GM19351 (cell line): ENCODE results near the gene LPCAT3.

Experiments
- ATAC-seq: cut with Tn5 transposase; IDR thresholded peaks from one replicate; pipeline ENCODE4 v1.9.1; 2021; ENCODE audit warnings: mild to moderate bottlenecking, moderate library complexity; ENCODE audit not compliant: unreplicated experiment

Gene LPCAT3

GRCh38 chr12:6941267-6941666 is 77.0 kb downstream of the LPCAT3 start:
- no peak for ATAC-seq

DNA sequence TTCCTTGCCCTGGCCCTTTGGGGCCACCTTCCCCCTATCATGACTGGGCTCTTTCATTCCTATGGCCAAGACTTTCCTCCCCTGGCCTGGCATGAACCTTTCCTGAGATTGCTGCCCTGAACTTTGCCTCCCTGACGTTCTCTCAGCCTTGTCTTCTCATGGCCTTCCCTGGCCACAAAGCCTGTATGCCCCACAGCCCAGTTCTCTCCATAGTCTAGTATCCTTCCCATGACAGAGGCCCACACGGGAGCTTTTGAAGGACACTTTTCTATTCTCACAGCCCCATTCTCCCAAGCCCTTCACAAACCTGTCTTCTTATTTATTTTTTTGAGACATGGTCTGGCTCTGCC is 79.1 kb downstream of the LPCAT3 start:
- ATAC-seq, result no peak

- ATAC-seq, result no peak
These were observed 79.7 kb downstream of the LPCAT3 start for GRCh38 chr12:6938353-6939190.

DNA sequence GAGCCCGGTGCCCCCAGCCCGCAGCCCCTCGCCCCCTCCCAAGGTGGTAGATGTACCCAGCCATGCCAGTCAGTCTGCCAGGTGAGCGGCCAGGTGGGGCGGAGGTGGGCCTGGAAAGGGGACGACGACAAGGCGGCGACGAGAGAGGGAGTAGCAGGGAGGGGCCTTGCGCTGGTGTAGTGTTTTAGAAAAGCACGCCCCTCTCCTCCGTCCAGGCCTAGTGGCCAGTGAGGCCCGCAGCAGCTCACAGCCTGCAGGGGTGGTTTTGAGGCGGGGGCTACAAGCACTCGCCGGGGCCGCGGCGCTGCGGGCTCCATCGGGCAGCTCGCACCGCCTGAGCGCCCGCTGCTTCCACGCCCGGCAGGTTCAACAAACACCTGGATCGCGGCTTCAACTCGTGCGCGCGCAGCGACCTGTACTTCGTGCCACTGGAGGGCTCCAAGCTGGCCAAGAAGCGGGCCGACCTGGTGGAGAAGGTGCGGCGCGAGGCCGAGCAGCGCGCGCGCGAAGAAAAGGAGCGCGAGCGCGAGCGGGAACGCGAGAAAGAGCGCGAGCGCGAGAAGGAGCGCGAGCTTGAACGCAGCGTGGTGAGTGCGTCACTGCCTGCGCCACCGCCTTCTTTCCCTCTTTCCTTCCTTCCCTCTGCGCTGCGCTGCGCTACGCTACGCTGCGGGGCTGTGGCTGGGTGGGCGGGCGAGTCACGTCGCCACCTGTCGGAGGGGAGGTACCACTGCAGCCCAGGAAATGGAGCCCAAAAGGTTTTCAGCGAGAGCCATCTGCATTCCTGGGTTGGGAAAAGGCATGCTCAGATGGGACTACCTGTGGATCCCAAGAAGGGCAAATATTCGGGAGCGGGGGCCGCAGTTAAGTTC is 80.6 kb downstream of the LPCAT3 start:
- ATAC-seq, result peak; percentile 86

GRCh38 chr12:6936636-6937480 is 81.4 kb downstream of the LPCAT3 start:
- no peak for ATAC-seq

- no peak for ATAC-seq
These were observed 82.1 kb downstream of the LPCAT3 start for GRCh38 chr12:6936194-6936635.

DNA sequence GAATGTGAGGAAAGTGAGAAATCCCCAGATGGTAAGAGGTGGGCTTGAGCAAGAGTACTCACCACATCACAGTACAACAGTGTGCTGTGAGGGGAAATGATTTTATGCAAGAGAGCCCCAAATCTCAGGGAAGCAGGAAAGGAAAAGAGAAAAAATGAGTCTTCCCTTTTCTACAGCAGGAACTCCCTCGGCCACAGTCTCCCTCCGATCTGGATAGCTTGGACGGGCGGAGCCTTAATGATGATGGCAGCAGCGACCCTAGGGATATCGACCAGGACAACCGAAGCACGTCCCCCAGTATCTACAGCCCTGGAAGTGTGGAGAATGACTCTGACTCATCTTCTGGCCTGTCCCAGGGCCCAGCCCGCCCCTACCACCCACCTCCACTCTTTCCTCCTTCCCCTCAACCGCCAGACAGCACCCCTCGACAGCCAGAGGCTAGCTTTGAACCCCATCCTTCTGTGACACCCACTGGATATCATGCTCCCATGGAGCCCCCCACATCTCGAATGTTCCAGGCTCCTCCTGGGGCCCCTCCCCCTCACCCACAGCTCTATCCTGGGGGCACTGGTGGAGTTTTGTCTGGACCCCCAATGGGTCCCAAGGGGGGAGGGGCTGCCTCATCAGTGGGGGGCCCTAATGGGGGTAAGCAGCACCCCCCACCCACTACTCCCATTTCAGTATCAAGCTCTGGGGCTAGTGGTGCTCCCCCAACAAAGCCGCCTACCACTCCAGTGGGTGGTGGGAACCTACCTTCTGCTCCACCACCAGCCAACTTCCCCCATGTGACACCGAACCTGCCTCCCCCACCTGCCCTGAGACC is 82.7 kb downstream of the LPCAT3 start:
- ATAC-seq, result no peak

DNA sequence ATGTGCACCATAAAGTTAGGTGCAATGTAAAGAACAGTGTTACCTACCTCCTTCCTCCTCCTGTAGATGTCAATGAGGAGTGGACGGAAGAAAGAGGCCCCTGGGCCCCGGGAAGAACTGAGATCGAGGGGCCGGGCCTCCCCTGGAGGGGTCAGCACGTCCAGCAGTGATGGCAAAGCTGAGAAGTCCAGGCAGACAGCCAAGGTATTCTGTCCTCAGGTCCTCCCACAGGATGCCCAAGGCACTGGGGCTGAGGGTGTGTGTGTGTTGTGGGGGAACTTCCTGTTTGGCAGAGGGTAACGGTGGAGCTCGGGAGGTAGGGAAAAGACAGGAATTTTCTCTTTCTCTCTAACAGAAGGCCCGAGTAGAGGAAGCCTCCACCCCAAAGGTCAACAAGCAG is 84.2 kb downstream of the LPCAT3 start:
- ATAC-seq, result no peak

GRCh38 chr12:6932766-6933165 is 85.5 kb downstream of the LPCAT3 start:
- ATAC-seq, result no peak

DNA sequence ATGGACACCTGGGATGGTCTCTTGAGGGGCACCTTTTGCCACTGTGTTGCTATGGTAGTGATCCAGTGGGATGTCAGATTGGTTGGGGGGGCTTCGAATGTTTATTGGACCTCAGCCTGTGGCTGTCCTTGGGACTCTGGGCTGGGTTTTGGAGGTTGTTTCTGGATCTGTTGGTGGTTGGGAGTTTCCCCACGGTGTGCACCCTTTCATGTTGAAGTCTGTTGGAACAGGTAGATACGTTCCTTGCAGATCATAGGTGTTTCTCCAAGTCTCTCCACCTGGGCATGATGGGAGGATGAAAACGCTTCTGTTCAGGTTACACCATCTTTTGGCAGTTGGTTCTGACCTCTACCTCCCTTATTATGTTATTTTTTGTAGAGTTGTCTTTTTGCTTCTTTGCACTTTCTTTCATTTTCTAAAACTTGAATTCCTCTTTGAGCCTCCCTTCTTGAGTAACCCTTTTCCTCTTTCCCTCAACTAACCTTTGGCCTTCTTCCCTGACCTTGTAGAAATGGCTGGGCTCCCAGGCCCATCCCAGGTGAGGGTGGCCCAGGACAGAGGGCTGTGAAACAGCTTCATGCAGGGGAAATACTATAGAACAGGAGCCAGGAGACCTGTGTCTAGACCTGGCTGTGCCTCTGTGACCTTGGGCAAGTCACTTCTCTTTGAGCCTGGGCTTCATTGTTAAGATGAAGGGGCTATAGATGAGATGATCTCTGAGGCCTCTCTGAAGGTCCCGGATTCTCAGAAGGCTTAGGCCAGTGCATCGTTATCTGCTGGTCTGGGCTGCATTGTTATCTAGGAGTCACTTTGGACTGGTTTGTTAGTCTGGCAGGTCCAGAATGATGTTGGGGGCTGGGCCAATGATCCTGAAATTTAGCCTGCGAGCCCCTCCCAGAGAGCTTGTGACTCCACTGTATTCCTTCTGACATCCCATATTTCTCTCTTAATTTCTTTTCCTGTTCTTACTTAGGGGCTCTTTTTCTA is 88.5 kb downstream of the LPCAT3 start:
- ATAC-seq, result no peak

GRCh38 chr12:6928703-6929407 is 89.4 kb downstream of the LPCAT3 start:
- ATAC-seq, result no peak

DNA sequence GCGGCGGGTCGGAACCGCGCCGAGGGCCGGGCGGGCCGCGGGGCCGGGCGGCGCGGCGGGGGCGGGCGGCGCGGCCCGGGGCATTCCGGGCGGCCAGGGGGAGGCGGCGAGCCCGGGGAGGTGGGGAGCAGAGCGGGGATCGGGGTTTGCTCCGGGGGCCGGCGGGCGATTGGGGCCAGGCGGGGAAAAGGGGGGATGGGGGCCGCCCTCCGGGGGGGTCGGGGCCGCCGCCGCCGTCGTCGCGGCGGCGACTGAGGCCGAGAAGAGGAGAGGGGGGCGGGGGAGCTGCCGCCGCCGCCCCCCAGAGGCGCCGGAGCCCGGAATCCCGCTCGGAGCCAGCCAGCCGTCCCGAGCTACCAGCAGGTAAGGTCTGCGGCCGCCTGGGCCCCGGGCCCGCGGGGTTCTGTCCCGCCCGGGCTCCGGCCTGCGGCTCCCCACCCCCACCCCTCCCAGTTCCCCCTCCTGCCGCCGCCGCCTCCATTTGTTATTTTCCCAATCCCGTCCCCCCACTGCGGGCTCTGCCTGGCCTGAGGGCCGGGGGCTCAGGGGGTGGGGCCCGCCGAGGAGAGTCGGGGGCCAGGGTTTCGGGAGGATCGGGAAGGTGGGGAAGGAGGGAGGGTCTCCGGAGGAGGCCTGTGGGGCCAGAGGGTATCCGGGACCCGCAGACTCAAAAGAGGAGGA is 90.1 kb downstream of the LPCAT3 start:
- ATAC-seq, result no peak

DNA sequence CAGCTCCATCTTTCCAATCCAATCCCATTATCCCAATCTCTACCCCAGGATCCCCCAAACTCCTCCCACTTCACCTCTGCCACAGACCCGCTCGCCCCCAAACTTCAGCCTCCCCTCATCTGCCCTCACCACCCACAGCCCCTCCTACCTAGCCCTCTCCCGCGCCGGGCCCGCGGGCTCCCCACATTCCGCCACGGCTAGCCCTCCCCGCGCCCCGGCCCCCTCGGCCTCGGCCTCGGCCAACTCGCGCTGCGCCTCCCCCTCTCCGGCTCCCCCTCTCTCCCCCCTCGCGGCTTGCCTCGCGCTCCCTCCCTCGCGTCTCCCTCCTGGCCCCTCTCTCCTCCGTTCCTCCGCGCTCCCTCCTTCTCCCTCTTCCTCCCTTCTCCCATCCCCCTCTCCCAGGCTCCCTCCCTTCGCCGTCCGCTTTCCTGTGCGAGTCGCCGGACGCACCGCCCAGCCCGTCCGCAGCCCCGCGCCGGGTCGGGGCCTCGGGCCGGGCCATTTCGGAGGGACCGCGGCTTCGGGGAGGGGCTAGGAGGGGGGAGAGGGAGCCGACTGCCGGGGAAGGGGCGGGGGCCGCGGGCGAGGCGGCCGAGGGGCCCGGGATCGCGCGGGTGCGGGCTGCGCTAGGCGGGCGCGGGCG is 90.8 kb downstream of the LPCAT3 start, which contains the start of gene ATN1:
TSS of gene ATN1 (plus strand) at position 581 of the 643 bp plus-strand sequence. CDS start 6,043 bp downstream, outside the sequence.
- ATAC-seq, result no peak
